ENCODE measurements around the gene MTRR.
"Not testable (repeated sequence)": the region's sequence is repeated elsewhere in the genome, so short reads cannot be mapped to it uniquely, and the experiment has no call there.

Gene MTRR

DNA sequence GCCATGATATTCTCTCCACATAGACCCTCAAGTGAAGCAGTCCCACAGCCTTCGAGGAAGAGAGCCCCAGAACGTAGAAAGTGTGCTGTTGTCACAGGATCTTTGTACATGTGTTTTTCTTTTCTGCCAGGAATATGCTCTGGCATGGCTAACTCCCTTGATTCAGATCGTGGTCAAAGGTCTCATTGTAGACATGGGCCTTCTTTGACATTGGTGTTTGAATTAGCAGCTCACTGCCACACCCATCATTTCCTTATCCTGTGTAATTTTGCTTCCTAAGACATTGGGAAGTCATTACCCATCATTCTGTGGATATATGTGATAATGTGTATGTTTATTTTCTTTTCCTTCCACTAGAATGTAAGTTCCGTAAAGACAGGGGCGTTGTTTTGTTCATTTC is 25.5 kb downstream of the MTRR start:
- DNase-seq (ENCODE audit: low read depth in 1 of 2, low spot score in 1 of 2), result no peak

GRCh38 chr5:7894860-7895259 is 25.9 kb downstream of the MTRR start:
- no peak for DNase-seq (ENCODE audit: low read depth in 1 of 2, low spot score in 1 of 2)

DNA sequence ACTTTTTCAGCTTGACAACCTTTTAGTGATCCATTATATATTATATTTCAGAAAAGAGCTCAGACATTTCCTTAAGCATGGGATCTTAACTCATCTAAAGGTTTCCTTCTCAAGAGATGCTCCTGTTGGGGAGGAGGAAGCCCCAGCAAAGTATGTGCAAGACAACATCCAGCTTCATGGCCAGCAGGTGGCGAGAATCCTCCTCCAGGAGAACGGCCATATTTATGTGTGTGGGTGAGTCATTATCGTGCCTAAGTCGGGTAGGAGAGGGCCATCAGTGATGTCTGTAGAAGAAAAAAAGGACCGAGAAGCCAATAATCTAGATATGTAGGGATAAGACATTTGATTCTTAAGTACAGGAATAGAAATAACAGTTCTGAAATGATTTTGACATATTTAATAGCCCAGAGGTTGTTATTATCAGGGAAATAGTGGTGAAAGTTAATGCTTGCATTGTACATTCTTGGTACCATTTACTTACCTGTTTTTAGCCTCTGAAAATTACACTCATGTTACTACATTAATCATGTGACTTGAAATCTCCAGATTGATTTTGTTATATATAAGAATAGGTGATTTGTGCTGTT is 28.2 kb downstream of the MTRR start:
- no peak for DNase-seq (ENCODE audit: low read depth in 1 of 2, low spot score in 1 of 2)

DNA sequence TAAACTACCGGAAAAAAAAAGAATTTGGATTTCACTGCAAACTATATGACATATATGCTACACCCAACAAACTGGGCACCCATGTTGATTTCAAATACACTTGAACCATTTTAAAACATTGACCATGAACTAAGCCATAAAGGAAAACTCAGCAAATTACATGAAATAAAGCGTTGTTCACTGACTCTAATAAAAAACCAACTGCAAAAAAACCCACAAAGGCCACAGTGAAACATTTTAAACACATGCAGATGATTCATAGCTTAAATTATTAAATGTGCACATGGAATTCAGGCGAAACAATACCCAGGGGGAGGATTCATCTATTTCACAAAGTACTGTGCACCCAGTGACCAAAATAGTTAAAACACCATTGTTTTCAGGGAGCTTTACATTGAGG is 33.3 kb downstream of the MTRR start:
- DNase-seq (ENCODE audit: low read depth in 1 of 2, low spot score in 1 of 2), result no peak

DNA sequence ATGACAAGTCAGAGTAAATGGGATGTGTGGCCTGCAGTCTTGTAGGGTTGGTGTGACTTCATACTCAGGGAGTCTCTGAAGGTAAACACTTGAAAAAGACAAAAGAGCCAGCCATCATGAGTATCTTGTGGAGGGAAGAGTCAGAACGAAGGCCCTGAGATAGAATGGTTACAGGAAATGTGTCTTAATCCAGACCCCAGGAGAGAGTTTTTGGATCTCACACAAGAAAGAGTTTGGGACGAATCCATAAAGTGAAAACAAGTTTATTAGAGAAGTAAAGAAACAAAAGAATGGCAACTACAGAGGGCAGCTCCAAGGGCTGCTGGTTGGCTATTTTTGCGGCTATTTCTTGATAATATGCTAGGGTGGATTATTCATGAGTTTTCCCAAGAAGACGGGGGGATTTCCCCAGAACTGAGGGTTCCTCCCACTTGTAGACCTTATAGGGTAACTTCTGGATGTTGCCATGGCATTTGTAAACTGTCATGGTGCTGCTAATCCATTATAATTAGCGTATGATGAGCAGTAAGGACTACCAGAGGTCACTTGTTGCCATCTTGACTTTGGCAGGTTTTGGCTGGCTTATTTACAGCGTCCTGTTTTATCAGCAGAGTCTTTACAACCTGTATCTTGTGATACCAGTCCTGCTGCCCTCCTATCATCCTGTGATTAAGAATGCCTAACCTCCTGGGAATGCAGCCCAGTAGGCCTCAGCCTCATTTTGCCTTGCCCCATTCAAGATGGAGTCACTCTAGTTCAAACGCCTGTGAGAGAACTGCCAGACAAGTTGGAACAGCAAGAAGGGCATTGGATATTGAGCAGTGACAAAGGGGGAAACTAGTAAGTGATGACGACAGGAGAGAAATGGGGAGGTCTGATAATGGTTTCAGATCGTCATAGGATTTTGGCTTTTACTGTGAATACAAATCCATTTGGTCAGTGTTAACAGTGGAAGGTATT is 34.0 kb downstream of the MTRR start:
- DNase-seq (ENCODE audit: low read depth in 1 of 2, low spot score in 1 of 2), result no peak

- no peak for DNase-seq (ENCODE audit: low read depth in 1 of 2, low spot score in 1 of 2)
These were observed 35.2 kb downstream of the MTRR start for GRCh38 chr5:7904170-7904569.

GRCh38 chr5:7907612-7908011 is 38.7 kb downstream of the MTRR start:
- DNase-seq (ENCODE audit: low read depth in 1 of 2, low spot score in 1 of 2), result no peak

GRCh38 chr5:7908317-7908716 is 39.4 kb downstream of the MTRR start:
- DNase-seq (ENCODE audit: low read depth in 1 of 2, low spot score in 1 of 2), result no peak

DNA sequence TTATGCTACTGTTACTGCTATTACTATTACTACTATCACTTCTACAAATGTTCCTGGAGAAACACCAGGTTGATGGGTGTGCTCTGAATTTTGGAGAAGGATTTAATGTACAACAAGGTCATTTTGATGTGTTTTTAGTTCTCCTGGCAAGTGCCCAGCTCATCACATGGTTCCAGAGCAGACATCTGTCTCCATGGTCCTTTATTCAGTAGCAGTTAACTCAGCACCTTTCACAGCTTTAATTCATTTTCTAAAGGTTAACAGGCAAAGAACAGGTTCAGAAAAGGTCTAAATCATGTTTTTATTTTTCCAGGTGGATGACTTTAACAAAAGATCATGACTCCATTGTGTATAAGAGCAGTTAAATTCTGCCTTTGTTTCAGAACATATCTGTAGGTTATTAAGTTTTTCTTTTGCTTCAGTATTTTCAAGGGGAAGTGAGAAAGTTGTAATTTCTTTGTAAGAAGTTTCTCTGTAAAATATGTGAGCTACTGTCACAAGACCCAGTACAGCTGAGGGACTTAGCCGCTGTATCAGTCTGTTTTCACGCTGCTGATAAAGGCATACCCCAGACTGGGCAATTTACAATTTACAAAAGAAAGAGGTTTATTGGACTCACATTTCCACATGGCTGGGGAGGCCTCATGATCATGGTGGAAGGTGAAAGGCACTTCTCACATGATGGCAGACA is 41.9 kb downstream of the MTRR start:
- DNase-seq (ENCODE audit: low read depth in 1 of 2, low spot score in 1 of 2), result no peak

- not testable (repeated sequence) for DNase-seq (ENCODE audit: low read depth in 1 of 2, low spot score in 1 of 2)
These were observed 42.5 kb downstream of the MTRR start for GRCh38 chr5:7911429-7911771.

GRCh38 chr5:7916171-7916804 is 47.3 kb downstream of the MTRR start:
- no peak for DNase-seq (ENCODE audit: low read depth in 1 of 2, low spot score in 1 of 2)

DNA sequence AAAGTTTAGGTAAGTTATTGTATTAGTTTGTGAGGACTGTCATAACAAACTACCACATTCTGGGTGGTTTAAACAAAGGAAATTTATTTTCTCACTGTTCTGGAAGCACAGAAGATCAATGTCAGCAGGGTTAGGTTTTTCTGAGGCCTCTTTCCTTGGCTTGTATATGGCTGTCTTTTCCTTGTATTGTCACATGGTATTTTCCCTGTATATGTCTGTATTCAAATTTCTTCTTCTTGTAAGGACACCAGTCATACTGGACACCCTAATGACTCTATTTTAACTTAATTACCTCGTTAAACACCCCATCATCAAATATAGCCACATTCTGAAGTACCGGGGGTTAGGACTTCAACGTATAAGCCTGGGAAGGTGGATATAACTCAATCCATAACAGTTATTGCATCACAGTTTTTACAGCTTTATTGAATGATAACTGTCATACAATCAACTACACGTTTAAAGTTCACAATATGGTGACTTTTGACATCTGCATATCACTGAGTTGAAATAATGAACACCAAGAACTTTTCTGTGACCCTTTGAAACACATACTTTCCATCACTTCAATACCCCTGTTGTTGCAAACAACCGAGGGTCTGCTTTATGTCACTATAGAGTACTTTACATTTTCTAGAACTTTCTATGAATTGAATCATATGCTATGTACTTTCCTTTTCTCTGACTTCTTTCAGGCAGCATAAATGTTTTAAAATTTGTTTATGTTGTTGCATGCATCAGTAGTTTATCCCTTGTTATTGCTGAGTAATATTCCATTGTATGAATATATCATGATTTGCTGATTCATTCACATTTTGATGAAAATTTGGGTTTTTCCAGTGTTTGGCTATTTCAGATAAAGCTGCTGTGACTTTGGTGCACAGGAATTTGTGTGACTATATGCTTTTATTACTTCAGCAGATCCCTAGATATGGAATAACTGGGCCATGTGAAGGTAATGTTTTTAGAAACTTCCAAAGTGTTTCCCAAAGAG is 48.5 kb downstream of the MTRR start:
- DNase-seq (ENCODE audit: low read depth in 1 of 2, low spot score in 1 of 2), result no peak

GRCh38 chr5:7925961-7926695 is 57.2 kb downstream of the MTRR start:
- DNase-seq (ENCODE audit: low read depth in 1 of 2, low spot score in 1 of 2), result no peak

DNA sequence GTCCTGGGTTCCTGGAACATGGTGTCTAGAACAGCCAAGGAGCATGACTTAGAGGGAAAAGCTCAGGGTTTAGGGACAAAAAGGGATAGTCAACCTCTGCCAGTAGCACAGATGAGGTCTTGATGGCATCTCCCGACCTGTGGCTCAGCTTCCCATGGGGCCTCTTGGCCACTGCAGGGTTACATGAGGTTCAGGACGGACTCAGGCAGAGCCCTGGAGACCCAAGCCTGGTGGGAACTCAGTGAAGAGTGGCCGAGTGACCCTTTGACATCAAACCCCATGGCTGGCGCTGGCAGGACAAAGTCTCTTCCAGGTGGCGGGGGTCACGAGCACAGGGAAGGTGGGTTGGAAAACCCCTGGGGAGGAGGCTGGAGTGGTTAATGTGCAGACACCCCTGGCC is 57.8 kb downstream of the MTRR start:
- DNase-seq (ENCODE audit: low read depth in 1 of 2, low spot score in 1 of 2), result no peak

DNA sequence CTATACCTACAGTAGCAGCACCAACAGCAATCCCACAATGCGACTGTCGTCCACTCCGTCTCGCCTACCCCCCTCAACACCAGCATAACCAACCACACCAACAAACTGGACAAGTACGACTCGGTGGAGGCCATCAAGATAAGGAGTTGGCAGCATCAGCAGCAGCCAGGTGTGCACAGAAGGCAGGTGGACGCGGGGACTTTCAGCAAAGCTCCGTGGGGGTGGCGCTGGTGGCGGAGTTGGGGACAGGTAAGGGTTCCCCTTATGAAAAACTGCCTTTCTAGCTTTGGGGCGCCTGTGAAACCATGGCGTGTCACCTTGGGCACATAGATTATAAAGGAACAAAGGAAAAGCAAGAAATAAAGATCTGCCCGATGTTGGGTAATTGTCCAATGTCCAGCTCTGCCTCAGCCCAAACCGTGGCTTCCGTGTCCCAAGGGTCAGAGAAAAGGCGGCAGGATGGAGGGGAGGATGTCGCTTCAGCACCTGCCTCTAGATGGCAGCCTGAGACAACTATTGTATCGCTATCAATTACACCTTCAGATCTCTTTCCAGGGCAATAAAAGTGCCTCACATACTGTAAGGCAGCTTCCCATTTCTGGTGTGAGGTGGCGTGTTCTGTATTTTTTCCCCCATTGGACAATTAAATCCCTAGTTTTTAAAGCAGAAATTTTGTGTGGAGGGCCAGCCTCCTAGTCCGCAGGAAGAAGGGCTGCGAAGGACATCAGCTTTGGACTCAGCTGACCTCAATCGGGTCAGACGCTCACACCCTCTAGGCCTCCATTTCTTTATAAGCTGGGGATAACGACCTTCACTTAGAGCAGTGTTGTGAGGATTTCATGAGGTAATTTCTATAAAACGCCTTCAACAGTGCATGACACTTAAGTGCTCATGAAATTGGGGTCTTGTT is 58.8 kb downstream of the MTRR start:
- DNase-seq (ENCODE audit: low read depth in 1 of 2, low spot score in 1 of 2), result no peak

DNA sequence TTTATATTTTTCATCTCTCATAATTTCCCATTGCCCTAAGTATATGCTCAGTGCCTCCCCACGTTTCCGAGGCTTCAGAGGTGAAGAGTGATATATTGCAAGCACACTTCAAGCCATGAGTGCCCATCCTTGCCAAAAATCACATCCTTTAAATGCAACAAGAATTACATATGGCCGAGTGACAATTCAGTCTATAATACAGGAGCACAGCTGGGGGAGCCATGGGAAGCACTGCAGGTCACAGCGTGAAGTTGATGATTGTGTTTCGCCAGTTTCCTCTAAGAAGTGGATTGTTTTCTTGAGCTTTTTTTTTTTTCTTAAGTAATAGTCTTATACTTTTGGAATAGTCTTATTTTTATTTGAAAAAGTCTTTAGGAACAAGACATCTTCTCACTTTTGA is 61.1 kb downstream of the MTRR start:
- no peak for DNase-seq (ENCODE audit: low read depth in 1 of 2, low spot score in 1 of 2)

DNA sequence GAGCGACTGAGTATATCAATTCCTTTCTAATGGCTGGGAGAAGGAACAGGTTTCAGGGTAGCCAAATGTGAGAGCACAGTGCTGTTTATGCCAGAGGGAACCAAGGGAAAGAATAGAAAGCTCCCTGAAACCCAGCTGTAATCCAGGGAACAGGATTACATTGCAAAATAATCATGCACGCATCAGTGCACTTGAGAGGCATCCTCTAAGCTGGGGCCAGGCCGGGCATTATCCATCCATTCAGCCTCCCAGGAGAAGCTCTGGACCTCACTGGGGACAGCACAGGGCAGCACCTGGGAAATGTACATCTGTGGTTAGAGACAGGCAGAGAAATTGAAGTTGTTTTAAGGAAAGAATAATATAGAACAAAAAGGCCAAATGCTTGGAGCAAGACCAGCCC is 72.7 kb downstream of the MTRR start:
- DNase-seq (ENCODE audit: low read depth in 1 of 2, low spot score in 1 of 2), result no peak

DNA sequence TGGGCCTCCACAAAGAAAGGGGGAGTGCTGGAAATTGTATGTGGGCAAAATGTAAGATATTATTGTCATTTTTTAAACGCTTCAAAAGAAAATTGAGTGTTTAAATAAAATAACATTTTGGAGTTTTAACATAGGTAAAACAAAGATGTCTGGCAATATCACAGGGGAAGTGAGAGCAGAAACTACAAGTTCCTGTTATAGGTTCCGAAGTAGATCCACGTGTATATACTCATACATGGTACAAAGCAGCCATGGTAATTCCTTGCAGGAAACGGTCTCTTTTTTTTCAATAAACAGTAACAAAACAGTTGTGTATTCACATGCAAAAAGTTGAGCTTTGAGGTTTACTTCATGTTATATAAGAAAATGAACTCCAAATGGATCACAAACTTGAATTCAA is 78.4 kb downstream of the MTRR start:
- DNase-seq (ENCODE audit: low read depth in 1 of 2, low spot score in 1 of 2), result no peak

Data from activated T-helper 1 cell treated with anti-CD3 and anti-CD28 coated beads, Interleukin-2, amount 50 U/mL, for 16 hours (primary cell).